ENCODE results near the gene CFAP97.
"Not testable (repeated sequence)": the region's sequence is repeated elsewhere in the genome, so short reads cannot be mapped to it uniquely, and the experiment has no call there.

CFAP97 gene

DNA sequence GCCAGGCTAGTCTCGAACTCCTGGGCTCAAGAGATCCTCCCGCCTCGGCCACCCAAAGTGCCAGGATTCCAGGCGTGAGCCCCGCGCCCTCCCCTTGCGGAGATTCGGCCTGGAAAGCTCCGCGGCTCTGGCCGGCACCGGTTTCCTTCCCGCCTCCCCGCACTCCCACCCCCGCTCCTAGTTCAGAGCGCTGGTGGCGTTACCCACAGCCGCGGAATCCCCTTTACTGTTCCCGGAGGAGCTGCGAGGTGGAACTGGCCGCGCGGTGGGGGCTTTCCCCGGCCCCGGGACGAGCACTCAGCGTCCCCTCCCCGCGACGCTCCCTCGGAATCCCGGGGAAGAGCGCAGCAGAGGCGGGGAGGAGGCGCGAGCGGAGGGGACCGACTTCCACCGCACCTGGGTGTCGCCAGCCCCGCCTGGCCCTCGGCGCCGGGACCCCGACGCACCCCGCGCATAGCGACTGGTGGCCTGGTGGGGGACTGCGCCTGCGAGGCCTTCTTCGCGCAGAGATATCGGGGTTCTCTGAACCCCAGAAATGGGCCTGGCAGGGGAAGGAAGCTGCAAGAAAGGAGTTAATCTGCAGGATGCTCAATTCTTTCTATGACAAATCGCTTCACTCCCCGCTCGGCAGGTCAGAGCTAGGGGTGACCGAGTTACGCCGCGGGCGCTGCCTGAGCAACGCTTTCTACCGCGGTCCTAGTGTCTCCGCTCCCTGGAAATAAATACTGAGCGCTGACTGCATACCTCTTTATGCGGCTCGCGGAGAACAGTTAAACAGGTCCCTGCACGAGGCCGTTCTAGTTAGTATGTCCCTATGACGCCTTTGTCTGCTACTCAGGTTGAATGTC lies 75.3 kb downstream of the CFAP97 start:
- CTCF ChIA-PET, result interaction anchor here (0.6 to 1.0 kb wide), 3 partner anchors 54 to 374 kb away, joined by 4 to 5 read pairs (median 5); no protein-coding TSS in a partner anchor
- peaks cover 7% of the 10 kb centered on the region for H3K4me1 Mint-ChIP-seq
- peak overlapping the region; percentile 55 for H3K4me3 Mint-ChIP-seq
- DNase-seq, result peak; percentile 37
- H3K9me3 Mint-ChIP-seq, result no peaks in the 10 kb centered on the region
- H3K27me3 Mint-ChIP-seq, result peaks cover 73% of the 10 kb centered on the region
- no peaks in the 10 kb centered on the region for H3K36me3 Mint-ChIP-seq
- H3K27ac Mint-ChIP-seq, result no peak overlapping the region

DNA sequence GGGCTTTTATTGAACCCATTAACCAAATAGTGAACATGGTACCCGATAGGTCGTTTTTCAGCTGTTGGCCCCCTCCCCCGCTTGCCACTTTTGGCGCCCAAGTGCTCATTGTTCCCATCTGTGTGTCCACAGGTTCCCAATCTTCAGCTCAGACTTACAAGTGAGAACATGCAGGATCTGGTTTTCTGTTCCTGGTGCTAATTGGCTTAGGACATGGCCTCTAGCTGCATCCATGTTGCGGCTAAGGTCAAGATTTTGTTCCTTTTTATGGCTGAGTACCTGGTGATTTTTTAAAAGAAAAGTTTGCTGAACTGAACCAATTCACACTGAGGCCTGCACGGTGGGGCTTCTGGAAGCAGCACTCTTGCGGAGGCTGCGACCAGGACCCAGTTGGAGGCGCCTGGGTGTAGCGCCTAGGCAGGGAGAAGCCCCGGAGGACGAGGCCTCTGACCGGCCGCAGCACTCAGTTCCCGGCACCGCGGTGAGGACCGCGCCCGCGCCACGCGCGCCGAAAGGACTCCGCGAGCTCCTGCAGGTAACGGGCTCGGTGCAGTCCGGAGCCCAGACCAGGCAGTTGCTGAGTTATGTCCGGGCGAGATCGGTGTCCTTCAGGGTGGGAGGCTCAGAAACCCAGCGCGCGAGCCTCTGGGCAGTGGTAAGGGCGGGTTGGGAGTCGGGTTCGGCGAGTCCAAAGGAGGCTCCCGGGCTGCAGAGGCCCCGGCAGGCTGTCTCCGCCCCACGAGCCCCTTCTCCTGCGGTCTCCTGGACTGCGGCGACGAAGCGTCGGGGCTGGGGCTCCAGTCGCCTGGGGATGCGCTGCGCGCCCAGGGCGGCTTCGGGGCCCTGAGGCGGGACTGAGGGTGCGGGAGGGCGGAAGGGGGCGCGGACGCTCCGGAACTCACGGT lies 76.5 kb downstream of the CFAP97 start:
- Mint-ChIP-seq H3K4me1 (peaks cover 12% of the 10 kb centered on the region), H3K9me3 (no peaks in the 10 kb centered on the region), H3K36me3 (no peaks in the 10 kb centered on the region), H3K27me3 (peaks cover 73% of the 10 kb centered on the region), H3K27ac (no peak overlapping the region), H3K4me3 (peak overlapping the region; percentile 51)
- CTCF ChIA-PET, result interaction anchor here (1.0 kb wide), 1 partner anchor 57 kb away, joined by 4 read pairs; no protein-coding TSS in a partner anchor
- peak; percentile 23 for DNase-seq

DNA sequence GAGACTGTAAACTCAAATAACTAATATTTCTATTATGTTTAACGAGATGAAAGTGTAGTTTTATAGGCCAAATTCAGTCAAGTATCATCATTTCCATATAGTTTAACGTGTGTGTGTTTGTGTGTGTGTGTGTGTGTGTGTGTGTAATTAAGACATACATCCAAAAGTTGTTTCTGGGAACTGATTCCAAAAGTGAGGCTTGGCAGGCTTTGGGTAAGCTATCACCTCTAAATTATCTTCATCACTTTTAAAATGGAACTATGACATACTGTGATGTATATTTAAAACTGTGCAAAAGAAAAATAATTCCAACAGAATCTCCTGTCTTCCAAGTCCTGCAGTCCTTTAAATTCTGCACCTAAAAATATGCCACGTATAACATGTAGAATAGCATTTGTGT lies 79.8 kb downstream of the CFAP97 start:
- no peak for DNase-seq
- CTCF ChIA-PET, result interaction anchor here (1.0 kb wide), 1 partner anchor 10 kb away, joined by 3 read pairs; no protein-coding TSS in a partner anchor
- H3K27ac Mint-ChIP-seq, result no peak overlapping the region
- H3K9me3 Mint-ChIP-seq, result no peaks in the 10 kb centered on the region
- H3K4me3 Mint-ChIP-seq, result no peak overlapping the region
- H3K4me1 Mint-ChIP-seq, result peaks cover 10% of the 10 kb centered on the region
- H3K27me3 Mint-ChIP-seq, result peaks cover 66% of the 10 kb centered on the region
- no peaks in the 10 kb centered on the region for H3K36me3 Mint-ChIP-seq

DNA sequence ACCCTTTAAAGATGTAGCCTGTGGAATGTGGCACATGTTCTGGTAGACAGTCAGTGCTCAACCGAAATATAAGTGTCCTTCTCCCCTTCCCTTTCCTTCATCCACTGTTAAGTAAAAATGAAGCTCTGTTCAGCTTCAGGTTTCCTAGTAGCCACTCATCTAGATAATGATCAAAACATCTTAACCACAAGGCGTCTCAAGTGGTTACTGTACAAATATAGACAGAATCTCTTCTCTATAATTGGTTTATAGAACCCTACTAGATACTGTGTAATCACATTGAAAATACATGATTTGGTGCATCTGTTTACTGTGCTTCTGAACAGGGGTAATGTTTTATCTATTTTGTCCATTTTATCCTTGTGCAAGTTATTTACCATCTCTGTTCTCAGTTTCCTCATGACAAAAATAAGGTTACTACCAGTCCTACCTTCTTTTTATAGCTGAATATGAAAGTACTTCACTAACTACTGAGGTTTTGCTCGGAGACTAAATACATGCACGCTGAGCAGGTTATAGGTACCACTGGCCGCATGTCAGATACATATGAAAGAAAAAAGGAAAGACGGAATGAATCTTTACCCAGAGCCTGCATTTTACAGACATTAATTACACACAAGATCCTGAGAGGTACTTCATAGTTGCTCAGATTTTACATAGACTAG lies 81.0 kb downstream of the CFAP97 start:
- no peaks in the 10 kb centered on the region for H3K36me3 Mint-ChIP-seq
- H3K9me3 Mint-ChIP-seq, result no peaks in the 10 kb centered on the region
- no peak overlapping the region for H3K27ac Mint-ChIP-seq
- CTCF ChIA-PET, result interaction anchor here (1.0 kb wide), 1 partner anchor 11 kb away, joined by 3 read pairs; no protein-coding TSS in a partner anchor
- no peak for DNase-seq
- H3K4me3 Mint-ChIP-seq, result no peak overlapping the region
- H3K4me1 Mint-ChIP-seq, result peaks cover 6% of the 10 kb centered on the region
- H3K27me3 Mint-ChIP-seq, result peaks cover 54% of the 10 kb centered on the region

DNA sequence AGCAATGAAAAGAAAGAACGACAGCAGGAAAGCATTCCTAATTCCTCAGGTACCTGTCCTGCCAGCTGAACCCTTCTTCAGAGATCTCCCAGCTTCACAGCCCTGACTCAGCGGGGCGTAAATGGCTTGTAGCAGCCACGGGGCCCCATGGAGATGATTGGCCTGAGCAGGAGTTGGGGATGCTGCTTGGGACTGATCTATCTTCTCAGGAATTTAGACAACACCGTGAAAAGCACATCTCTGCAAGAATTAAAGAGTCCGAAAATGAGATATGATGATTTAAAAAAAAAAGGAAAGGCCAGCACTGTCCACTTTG lies 83.2 kb downstream of the CFAP97 start:
- Mint-ChIP-seq H3K4me1 (peaks cover 6% of the 10 kb centered on the region), H3K9me3 (no peaks in the 10 kb centered on the region), H3K27ac (no peak overlapping the region), H3K4me3 (no peak overlapping the region), H3K36me3 (no peaks in the 10 kb centered on the region), H3K27me3 (peaks cover 39% of the 10 kb centered on the region)
- DNase-seq, result no peak
- CTCF ChIA-PET, result no interaction called here

DNA sequence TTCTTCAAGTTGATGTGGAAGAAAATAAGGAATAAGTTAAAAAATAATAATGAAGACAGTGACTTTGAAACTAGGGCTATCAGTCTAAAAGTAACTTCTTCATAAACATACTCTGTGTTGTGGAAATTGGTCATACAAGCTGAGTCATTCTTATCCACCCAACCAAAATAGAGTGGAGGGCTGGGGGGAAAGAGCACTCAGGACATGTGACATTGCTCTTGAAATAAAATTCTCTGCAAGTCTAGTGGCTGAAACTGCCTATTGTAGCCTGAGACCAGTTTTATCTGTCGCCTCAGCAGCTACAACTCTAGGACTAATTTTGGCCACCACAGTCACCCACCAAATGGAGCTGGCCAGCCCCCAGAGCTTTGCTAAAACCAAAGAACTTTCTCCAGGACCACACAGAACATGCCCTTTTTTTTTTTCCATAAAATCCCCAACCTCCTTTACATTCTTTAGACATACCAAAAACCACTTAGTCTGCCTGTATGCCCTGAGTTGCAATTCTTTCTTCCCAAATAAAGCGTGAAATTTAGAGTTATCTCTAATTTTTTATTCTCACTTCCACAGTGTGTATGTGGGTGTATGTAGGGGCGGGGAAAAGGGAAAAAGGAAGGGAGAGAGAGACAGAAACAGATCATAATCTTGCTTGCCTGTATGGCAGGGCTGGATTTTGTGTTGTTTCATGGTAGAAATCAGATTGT lies 83.7 kb downstream of the CFAP97 start:
- DNase-seq, result no peak
- Mint-ChIP-seq H3K4me3 (no peak overlapping the region), H3K36me3 (no peaks in the 10 kb centered on the region), H3K9me3 (no peaks in the 10 kb centered on the region), H3K4me1 (peaks cover 6% of the 10 kb centered on the region), H3K27ac (no peak overlapping the region), H3K27me3 (peaks cover 35% of the 10 kb centered on the region)
- CTCF ChIA-PET, result interaction anchor here (1.7 kb wide), 1 partner anchor 24 kb away, joined by 3 read pairs; no protein-coding TSS in a partner anchor

DNA sequence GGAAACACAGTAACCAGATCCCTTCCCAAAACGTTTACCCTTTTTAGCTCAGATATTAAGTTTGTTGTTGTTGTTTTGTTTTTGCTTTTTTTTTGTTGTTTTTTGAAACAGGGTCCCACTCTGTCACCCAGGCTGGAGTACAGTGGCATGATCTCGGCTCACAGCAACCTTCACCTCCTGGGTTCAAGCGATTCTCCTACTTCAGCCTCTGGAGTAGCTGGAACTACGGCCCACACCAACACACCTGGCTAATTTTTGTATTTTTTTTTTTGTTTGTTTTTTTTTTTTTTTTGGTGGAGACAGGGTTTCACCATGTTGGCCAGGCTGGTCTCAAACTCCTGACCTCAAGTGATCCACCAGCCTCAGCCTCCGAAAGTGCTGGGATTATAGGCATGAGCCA lies 84.3 kb downstream of the CFAP97 start:
- CTCF ChIA-PET, result interaction anchor here (0.7 to 1.7 kb wide), 2 partner anchors 12 to 24 kb away, joined by 3 read pairs; no protein-coding TSS in a partner anchor
- not testable (repeated sequence) for H3K36me3 Mint-ChIP-seq, H3K4me1 Mint-ChIP-seq, H3K9me3 Mint-ChIP-seq, H3K4me3 Mint-ChIP-seq, H3K27ac Mint-ChIP-seq, DNase-seq
- H3K27me3 Mint-ChIP-seq, result peaks cover 31% of the 10 kb centered on the region

DNA sequence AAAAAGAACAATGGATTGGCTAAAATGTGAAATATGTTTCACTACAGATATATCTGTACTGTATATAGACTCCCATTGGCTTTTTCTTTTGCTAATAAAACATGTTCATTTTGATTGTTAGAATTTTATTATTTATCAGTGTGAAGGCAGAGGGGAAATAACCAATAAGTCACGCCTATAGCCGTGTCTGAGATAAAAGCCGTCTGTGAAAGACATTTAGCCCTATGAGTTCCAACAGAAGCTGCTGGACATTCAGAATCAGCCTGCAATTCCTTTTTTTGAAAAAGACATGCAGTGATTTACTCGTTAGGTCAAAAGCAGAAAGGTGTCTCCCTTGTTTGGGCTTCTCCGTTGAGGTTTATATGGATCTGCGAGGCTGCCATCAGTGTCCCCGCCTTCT lies 84.9 kb downstream of the CFAP97 start:
- H3K27ac Mint-ChIP-seq, result no peak overlapping the region
- H3K27me3 Mint-ChIP-seq, result peaks cover 31% of the 10 kb centered on the region
- no peaks in the 10 kb centered on the region for H3K36me3 Mint-ChIP-seq
- peaks cover 6% of the 10 kb centered on the region for H3K4me1 Mint-ChIP-seq
- CTCF ChIA-PET, result interaction anchor here (0.6 to 1.7 kb wide), 3 partner anchors 11 to 23 kb away, joined by 3 read pairs; no protein-coding TSS in a partner anchor
- no peak overlapping the region for H3K4me3 Mint-ChIP-seq
- DNase-seq, result no peak
- no peaks in the 10 kb centered on the region for H3K9me3 Mint-ChIP-seq

DNA sequence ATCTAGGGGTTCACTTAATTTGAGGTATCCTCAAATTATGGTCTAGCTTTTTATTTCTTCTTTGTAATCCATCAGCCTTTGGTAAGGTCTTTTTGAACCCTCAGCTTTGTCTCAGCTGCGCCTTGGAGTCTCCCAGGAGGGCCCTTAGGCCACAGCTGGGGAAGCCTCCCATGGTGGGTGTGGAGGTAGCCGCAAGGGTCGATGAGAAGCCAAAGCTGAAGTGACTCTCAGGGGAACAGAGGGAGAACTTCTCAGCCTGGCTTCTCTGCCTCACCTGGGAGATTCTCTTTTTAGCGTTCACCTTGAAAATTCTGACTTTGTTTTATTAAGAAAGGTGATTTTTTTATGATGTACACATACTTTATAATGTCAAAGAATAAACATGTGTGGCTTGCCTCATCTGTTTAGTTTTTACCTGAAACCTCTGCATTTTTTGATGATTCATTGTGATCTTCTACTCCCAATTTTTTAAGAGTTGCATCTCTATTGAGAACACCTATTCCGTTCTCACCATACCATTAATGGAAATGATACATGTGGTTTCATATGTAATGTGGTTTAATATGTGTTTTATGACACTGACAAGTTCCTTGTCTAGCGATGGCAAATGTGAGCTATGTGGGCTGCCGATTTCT lies 86.4 kb downstream of the CFAP97 start:
- Mint-ChIP-seq H3K4me3 (no peak overlapping the region), H3K4me1 (no peaks in the 10 kb centered on the region), H3K36me3 (no peaks in the 10 kb centered on the region), H3K27me3 (peaks cover 30% of the 10 kb centered on the region), H3K9me3 (no peaks in the 10 kb centered on the region), H3K27ac (no peak overlapping the region)
- CTCF ChIA-PET, result no interaction called here
- no peak for DNase-seq

DNA sequence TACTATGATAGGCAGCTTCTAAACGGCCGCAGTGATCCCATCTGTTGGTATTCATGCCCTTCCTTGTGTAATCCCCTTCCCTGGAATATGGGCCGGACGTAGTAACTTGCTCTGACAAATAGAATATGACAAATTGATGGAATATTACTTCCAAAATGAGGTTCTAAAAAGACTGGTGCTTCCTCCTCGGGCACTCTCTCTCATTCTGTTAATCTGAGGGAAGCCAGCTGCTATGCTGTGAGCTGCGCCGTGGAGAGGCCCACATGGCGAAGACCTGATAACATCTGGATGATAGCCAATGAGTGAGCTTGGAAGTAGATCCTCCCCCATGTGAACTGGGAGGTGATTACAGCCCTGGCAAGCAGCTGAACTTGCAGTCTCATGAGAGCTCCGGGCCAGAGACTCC lies 88.0 kb downstream of the CFAP97 start:
- DNase-seq, result no peak
- peaks cover 30% of the 10 kb centered on the region for H3K27me3 Mint-ChIP-seq
- H3K36me3 Mint-ChIP-seq, result no peaks in the 10 kb centered on the region

DNA sequence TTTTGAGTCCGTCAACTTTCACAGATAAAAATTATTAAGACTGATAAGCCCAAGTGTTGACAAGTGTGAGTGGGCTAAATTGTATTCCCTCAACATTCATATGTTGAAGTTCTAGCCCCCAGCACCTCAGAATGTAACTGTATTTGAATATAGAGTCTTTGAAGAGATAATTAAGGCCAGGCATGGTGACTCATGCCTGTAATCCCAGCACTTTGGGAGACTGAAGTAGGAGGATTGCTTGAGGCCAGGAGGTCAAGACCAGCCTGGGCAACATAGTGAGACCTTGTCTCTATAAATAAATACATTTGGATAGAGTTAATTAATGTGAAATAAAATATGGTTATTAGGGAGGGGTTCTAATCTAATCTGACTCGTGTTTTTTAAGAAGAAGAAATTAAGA lies 90.5 kb downstream of the CFAP97 start:
- no peak for DNase-seq
- no peaks in the 10 kb centered on the region for H3K36me3 Mint-ChIP-seq
- CTCF ChIA-PET, result no interaction called here
- peaks cover 30% of the 10 kb centered on the region for H3K27me3 Mint-ChIP-seq
- H3K4me3 Mint-ChIP-seq, result no peak overlapping the region
- H3K9me3 Mint-ChIP-seq, result no peaks in the 10 kb centered on the region
- no peaks in the 10 kb centered on the region for H3K4me1 Mint-ChIP-seq
- H3K27ac Mint-ChIP-seq, result no peak overlapping the region

More for the DNA sequence above, 88.0 kb downstream of the CFAP97 start:
- H3K9me3 Mint-ChIP-seq, result no peaks in the 10 kb centered on the region
- no peaks in the 10 kb centered on the region for H3K4me1 Mint-ChIP-seq
- no peak overlapping the region for H3K27ac Mint-ChIP-seq
- CTCF ChIA-PET, result interaction anchor here (0.7 to 1.0 kb wide), 2 partner anchors 18 to 20 kb away, joined by 3 read pairs; no protein-coding TSS in a partner anchor
- no peak overlapping the region for H3K4me3 Mint-ChIP-seq

DNA sequence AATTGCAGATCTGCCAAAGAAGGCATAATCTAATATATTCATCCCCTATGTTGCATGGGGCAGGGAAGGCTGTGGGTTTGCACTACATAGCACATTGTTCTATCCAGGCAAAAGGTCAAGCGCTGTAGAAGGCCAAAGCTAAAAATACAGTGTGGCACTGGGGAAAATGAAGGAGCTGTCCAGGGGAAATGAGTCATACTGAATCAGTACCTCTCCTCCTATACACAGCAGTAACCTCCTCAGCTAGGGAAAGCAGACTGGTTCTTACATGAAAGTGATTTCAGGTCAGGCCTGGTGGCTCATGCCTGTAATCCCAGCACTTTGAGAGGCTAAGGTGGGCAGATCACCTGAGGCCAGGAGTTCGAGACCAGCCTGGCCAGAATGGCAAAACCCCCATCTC lies 91.7 kb downstream of the CFAP97 start:
- Mint-ChIP-seq H3K4me1 (no peaks in the 10 kb centered on the region), H3K27me3 (peaks cover 30% of the 10 kb centered on the region), H3K4me3 (no peak overlapping the region), H3K27ac (no peak overlapping the region), H3K36me3 (no peaks in the 10 kb centered on the region), H3K9me3 (no peaks in the 10 kb centered on the region)
- no peak for DNase-seq
- CTCF ChIA-PET, result no interaction called here

DNA sequence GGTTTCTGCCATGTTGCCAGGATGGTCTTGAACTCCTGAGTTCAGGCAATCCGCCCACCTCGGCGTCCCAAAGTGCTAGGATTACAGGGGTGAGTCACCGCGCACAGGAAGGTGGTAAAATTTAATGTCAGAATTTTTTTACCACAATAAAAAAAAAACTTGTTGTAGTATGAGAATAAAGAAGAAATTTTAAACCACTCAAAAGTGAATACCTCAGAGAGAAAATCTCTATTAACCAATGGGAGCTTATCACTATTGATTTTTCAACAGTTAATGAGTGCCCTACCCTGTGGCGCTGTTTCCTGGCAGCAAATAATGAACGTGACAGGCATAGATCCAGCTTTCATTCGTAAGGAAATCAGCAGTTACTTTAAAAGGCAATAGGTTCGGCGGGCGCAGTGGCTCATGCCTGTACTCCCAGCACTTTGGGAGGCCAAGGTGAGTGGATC lies 93.4 kb downstream of the CFAP97 start:
- H3K9me3 Mint-ChIP-seq, result no peaks in the 10 kb centered on the region
- CTCF ChIA-PET, result interaction anchor here (0.9 kb wide), 1 partner anchor 14 kb away, joined by 5 read pairs; no protein-coding TSS in a partner anchor
- H3K4me3 Mint-ChIP-seq, result no peak overlapping the region
- peaks cover 31% of the 10 kb centered on the region for H3K27me3 Mint-ChIP-seq
- H3K27ac Mint-ChIP-seq, result no peak overlapping the region
- no peak for DNase-seq
- no peaks in the 10 kb centered on the region for H3K36me3 Mint-ChIP-seq
- H3K4me1 Mint-ChIP-seq, result no peaks in the 10 kb centered on the region

Measured in activated naive CD4-positive, alpha-beta T cell treated with anti-CD3 and anti-CD28 coated beads, Interleukin-2, amount 10 ng/mL, durations not matched to agents 7 days and 5 days (primary cell).